ENCODE results near the gene TIMP3.
"Not testable (repeated sequence)": the region's sequence is repeated elsewhere in the genome, so short reads cannot be mapped to it uniquely, and the experiment has no call there.

TIMP3 gene

DNA sequence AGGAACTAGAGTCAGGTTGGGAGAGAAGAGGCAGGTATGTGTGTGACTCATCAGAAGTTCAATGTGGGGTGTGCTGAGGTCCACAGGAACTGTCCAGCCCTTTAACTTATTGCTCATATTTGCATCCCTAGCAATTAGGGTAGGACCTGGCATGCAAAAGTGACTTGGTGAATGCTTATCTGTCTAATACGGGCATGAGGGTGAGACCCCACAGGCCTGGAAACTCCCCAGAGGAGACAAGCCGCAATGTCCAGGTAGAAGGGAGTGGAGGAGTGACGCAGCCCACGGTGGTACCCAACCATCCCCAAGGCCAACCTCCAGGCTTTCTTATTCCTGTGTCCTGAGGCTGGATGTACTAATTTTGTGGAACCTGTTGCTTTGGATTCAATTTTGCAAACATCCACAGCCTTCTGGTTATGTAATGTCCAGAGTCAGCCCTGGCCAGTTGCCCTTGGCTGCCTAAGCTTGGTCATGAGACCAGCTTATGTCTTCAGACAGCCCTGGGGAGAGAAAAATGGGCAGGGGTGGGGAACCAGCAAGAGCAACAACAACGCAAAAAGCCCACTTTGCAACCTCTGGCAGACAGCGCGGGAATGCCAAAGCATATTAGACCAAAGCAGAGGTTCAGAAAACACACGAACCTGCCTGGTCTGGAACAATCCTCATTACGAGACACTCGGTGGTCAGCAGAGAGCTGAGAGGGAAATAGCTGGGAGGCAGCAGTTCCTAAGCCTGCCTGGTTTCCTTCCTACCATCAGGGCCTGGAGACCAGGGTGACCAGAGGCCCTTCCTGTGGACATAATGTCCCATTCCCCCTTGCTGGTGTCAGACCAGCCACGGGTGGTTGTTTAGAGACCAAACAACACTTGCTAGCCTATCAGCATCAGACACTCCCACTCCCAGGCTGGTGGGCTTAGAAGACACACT lies 49.3 kb downstream of the TIMP3 start:
- DNase-seq (ENCODE audit: low read depth in 2 of 2, low spot score in 1 of 2): no peak

- no peak for DNase-seq (ENCODE audit: low read depth in 2 of 2, low spot score in 1 of 2)
Observed at GRCh38 chr22:32852395-32853251, 51.1 kb downstream of the TIMP3 start.

GRCh38 chr22:32853662-32854061 lies 52.2 kb downstream of the TIMP3 start:
- no peak for DNase-seq (ENCODE audit: low read depth in 2 of 2, low spot score in 1 of 2)

DNA sequence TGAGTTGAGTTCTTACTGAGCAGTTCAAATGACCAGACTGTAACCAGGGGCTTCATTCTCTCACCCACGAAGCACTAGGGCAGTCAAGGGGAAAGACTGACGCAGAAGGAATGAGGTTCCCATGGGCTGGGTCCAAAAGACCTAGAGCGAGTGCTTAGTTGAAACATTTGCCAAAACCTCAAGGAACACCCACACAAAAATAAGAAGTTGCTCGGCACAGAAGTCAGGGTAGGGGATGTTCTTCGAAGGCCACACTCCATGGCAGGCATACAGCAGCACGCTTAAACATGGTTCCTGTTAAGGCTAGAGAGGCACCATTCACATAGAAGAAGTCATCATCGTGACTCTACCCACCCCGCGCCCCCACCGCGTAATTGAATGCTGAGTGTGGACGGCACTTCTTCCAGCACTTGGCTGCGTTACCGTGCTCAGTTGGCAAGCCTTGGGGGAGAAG lies 52.9 kb downstream of the TIMP3 start:
- DNase-seq (ENCODE audit: low read depth in 2 of 2, low spot score in 1 of 2): no peak

DNA sequence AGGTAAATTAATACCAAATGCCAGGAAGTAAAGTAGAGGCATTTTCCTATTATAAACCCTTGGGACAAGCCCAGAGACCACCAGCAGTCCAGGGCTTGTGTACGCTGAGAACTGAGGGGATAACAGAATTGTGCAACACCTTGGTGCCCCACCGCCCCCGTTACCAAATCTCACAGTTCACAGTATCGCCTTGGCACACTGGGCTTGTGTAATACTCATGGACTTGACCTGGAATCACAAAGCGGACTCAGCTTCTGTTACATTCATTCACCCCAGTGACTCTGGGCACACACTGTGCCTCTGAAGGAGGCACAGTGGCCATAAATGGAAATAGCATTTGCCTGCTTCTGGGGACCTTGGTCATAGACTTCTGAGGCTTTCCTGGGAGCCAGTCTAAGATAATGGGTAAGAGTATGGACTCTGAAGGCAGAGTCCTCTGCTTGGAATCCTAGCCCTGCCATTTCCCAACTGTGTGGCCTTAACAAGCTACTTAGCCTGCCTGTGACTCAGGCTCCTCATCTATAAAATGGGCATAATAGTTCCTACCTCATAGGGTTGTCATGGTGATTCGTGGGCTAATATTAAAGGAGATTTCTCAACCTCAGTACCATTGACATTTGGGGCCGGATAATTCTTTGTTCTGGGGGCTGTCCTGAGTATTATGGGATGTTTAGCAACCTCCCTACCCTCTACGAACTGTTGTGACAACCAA lies 53.7 kb downstream of the TIMP3 start:
- no peak for DNase-seq (ENCODE audit: low read depth in 2 of 2, low spot score in 1 of 2)

- no peak for DNase-seq (ENCODE audit: low read depth in 2 of 2, low spot score in 1 of 2)
Observed at GRCh38 chr22:32858121-32858703, 56.7 kb downstream of the TIMP3 start.

DNA sequence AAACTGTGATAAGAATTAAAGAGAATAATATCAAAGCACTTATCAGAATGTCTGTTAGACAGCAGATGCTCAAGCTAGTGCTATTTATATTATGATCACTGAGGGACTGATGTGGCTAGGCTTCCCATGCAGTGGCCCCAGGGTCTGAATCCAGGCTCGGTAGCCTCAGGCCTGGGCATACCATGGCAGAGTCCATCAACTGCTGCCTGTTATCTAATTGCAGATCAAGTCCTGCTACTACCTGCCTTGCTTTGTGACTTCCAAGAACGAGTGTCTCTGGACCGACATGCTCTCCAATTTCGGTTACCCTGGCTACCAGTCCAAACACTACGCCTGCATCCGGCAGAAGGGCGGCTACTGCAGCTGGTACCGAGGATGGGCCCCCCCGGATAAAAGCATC lies 57.5 kb downstream of the TIMP3 start:
- DNase-seq (ENCODE audit: low read depth in 2 of 2, low spot score in 1 of 2): no peak

- no peak for DNase-seq (ENCODE audit: low read depth in 2 of 2, low spot score in 1 of 2)
Observed at GRCh38 chr22:32859743-32860142, 58.2 kb downstream of the TIMP3 start.

DNA sequence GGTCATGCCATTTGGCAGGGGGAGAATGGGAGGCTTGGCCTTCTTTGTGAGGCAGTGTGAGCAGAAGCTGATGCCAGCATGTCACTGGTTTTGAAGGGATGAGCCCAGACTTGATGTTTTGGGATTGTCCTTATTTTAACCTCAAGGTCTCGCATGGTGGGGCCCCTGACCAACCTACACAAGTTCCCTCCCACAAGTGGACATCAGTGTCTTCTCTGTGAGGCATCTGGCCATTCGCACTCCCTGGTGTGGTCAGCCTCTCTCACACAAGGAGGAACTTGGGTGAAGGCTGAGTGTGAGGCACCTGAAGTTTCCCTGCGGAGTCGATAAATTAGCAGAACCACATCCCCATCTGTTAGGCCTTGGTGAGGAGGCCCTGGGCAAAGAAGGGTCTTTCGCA lies 59.8 kb downstream of the TIMP3 start:
- no peak for DNase-seq (ENCODE audit: low read depth in 2 of 2, low spot score in 1 of 2)

GRCh38 chr22:32862083-32862482 lies 60.6 kb downstream of the TIMP3 start:
- no peak for DNase-seq (ENCODE audit: low read depth in 2 of 2, low spot score in 1 of 2)

GRCh38 chr22:32862936-32863661 lies 61.6 kb downstream of the TIMP3 start:
- no peak for DNase-seq (ENCODE audit: low read depth in 2 of 2, low spot score in 1 of 2)

- no peak for DNase-seq (ENCODE audit: low read depth in 2 of 2, low spot score in 1 of 2)
Observed at GRCh38 chr22:32864041-32864440, 62.5 kb downstream of the TIMP3 start.

- DNase-seq (ENCODE audit: low read depth in 2 of 2, low spot score in 1 of 2): no peak
Observed at GRCh38 chr22:32864596-32864995, 63.1 kb downstream of the TIMP3 start.

DNA sequence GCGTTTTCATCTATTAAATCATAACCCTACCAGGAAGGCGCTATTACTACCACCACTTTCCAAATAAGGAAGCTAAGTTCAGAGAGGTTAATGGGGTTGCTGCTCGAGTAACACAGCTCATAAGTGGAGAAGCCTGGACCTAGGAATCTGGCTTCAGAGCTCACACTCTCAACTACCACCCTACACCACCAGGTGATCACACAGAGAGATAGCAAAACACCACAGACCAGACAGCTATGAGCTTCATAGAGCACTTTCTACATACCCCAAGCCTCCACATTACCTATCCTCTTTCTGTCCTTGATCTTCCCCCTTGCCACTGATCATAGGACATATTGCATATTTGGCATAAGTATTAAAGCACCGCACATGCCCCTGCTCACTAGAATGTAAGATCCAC lies 65.4 kb downstream of the TIMP3 start:
- no peak for DNase-seq (ENCODE audit: low read depth in 2 of 2, low spot score in 1 of 2)

DNA sequence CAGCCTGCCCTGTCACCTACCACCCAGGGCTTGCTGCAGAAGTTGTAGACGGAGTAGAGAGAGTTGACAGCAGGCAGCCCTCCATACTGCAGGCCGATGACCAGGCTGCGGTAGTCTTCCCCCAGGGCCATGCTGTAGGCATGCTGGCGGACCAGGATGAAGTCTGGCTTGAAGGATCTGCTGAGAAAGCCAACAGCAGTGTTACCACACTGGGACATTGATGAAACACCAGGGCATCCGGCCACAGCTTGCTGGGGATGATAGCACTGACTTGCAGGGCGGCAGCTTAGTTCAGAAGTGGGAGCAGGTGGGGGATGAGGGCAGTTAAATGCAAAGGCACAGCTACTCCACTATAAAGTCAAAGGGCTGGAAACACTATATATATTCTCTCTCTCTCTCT lies 67.4 kb downstream of the TIMP3 start:
- no peak for DNase-seq (ENCODE audit: low read depth in 2 of 2, low spot score in 1 of 2)

DNA sequence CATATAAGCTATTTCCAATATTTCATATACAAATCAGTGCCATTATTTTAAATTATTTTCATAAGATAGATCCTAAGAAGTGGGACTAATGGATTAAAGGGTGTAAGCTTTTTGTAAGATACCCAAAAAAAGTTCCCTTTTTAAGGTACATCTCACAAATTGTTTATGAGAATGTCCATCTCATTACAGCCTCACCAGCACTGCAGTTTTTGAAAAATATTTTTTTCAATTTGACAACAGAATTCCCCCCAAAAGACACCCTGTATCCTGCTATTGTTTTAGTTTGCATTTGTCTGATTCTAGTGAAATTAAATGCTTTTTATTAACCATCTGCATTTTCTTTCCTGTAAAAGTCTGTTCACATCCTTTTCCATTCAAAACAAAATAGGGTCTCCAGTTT lies 69.0 kb downstream of the TIMP3 start:
- DNase-seq (ENCODE audit: low read depth in 2 of 2, low spot score in 1 of 2): no peak

- not testable (repeated sequence) for DNase-seq (ENCODE audit: low read depth in 2 of 2, low spot score in 1 of 2)
Observed at GRCh38 chr22:32873604-32874003, 72.1 kb downstream of the TIMP3 start.

- DNase-seq (ENCODE audit: low read depth in 2 of 2, low spot score in 1 of 2): no peak
Observed at GRCh38 chr22:32874385-32874784, 72.9 kb downstream of the TIMP3 start.

DNA sequence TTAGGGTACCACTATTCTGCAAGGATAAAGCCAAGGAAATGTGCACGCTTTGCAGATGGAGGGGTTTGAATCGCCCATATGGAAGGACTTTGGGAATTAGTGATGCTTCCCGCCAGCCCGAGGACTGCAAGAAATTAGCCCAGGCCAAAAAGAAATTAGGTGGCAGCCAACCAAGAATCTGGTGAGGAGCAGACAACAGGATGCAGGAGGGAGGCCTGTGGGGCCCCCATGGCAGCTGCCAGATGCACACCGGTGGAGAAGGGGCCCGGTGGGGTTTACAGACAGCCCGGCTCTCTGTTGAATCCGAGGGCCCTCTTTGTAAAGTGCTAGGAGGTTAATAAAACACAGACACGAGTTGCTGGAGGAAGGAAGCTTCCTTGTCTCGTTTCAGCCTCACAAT lies 73.5 kb downstream of the TIMP3 start:
- no peak for DNase-seq (ENCODE audit: low read depth in 2 of 2, low spot score in 1 of 2)

DNA sequence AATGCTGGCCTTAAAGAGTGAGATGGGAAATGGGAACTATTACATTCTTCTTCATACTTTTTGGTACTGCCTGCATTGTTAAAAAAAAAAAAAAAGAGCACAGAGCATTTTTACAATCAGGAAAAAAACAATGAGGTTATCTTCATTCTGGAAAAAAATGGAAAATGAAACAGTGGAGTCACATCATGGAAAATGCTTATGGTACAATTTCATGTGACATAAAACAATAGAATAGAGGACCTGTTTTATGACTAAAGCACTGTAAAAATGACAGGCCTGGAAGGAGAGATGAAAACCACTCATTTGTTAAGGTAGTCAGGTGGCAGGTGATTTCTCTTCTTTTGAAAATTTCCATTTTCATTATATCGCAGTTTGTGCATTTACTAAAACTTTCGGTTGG lies 75.0 kb downstream of the TIMP3 start:
- DNase-seq (ENCODE audit: low read depth in 2 of 2, low spot score in 1 of 2): no peak
